CD14-positive monocyte (primary cell): ENCODE measurements around the gene PI4KA. TPM values are rescaled to one million over a fixed set of nuclear protein-coding genes. Genes with fewer than 3 reads are reported as not detected.

Source experiments
- DNase-seq, 3 donors: peaks; one replicate each; pipeline ENCODE4 v3.0.0-alpha.2; 2011 to 2022
- H2AFZ ChIP-seq: 2 replicates; pipeline ENCODE4 v1.6.0; 2012; ENCODE audit warnings: mild to moderate bottlenecking, low read depth, low read length, inconsistent platforms; ENCODE audit not compliant: insufficient read depth, poor library complexity, severe bottlenecking
- H3K27ac ChIP-seq, 2 donors: 1 replicate in 1 of 2; 2 replicates in 1 of 2; pipeline ENCODE4 v1.5.1; 2012 to 2013; ENCODE audit warnings: low read length in 2 of 2, control low read depth in 1 of 2, inconsistent platforms in 1 of 2, low read depth in 1 of 2, mild to moderate bottlenecking in 1 of 2
- H3K27me3 ChIP-seq, 2 donors: one replicate each; pipeline versions ENCODE4 v1.6.0 to v1.6.1; 2011 to 2013; ENCODE audit warnings: low read length in 2 of 2; ENCODE audit not compliant: control insufficient read depth in 2 of 2, insufficient read depth in 2 of 2
- H3K36me3 ChIP-seq, 2 donors: replicated peaks in 1 of 2; 1 replicate in 1 of 2; 2 replicates in 1 of 2; pipeline versions ENCODE4 v1.5.1 to v1.6.1; 2012 to 2013; ENCODE audit warnings: low read length in 2 of 2, control low read depth in 1 of 2, inconsistent platforms in 1 of 2, mild to moderate bottlenecking in 1 of 2; ENCODE audit not compliant: insufficient read depth in 2 of 2, control insufficient read depth in 1 of 2
- H3K4me1 ChIP-seq, 2 donors: 1 replicate in 1 of 2; 2 replicates in 1 of 2; pipeline versions ENCODE4 v1.5.1 to v1.6.1; 2012 to 2013; ENCODE audit warnings: low read length in 2 of 2, control low read depth in 1 of 2, inconsistent platforms in 1 of 2, mild to moderate bottlenecking in 1 of 2, moderate library complexity in 1 of 2; ENCODE audit not compliant: insufficient read depth in 2 of 2, control insufficient read depth in 1 of 2
- H3K4me2 ChIP-seq: replicated peaks from 2 replicates; pipeline ENCODE3; 2012; ENCODE audit warnings: low read length, moderate library complexity, mild to moderate bottlenecking; ENCODE audit not compliant: poor library complexity, severe bottlenecking; ENCODE audit errors: extremely low read depth
- H3K4me3 ChIP-seq, 3 experiments: fragments of 200-600 bp in 1 of 3; sonication (generic) in 1 of 3; replicated peaks in 1 of 3; 1 replicate in 2 of 3; 2 replicates in 1 of 3; pipeline ENCODE4 v1.5.1; 2011 to 2013; ENCODE audit warnings: low read length in 3 of 3, mild to moderate bottlenecking in 3 of 3, control low read depth in 2 of 3, low read depth in 2 of 3, inconsistent platforms in 1 of 3, moderate library complexity in 1 of 3
- H3K79me2 ChIP-seq: 2 replicates; pipeline ENCODE4 v1.6.0; 2012; ENCODE audit warnings: mild to moderate bottlenecking, control low read depth, inconsistent platforms, low read length, moderate library complexity; ENCODE audit not compliant: insufficient read depth
- H3K9ac ChIP-seq: 2 replicates; pipeline ENCODE4 v1.6.0; 2017; ENCODE audit warnings: low read length, mild to moderate bottlenecking; ENCODE audit not compliant: insufficient read depth, poor library complexity, severe bottlenecking
- H3K9me3 ChIP-seq, 2 donors: replicated peaks in 1 of 2; 1 replicate in 1 of 2; 2 replicates in 1 of 2; pipeline versions ENCODE4 v1.5.1 to v1.6.1; 2012 to 2013; ENCODE audit warnings: low read length in 2 of 2, control low read depth in 1 of 2; ENCODE audit not compliant: control insufficient read depth in 1 of 2, insufficient read depth in 1 of 2
- H4K20me1 ChIP-seq: 2 replicates; pipeline ENCODE4 v1.6.0; 2012; ENCODE audit warnings: mild to moderate bottlenecking, low read length, control low read depth, moderate library complexity; ENCODE audit not compliant: insufficient read depth
- H3K27ac Mint-ChIP-seq, 7 donors: one replicate each; pipeline ENCODE4 v1.8.0; 2020; ENCODE audit warnings: mild to moderate bottlenecking in 7 of 7, mixed read lengths in 7 of 7, moderate library complexity in 6 of 7, inconsistent platforms in 2 of 7
- H3K27me3 Mint-ChIP-seq, 3 donors: one replicate each; pipeline ENCODE4 v1.8.0; 2021 to 2022; ENCODE audit warnings: low read depth in 3 of 3, mild to moderate bottlenecking in 3 of 3, mixed read lengths in 3 of 3, moderate library complexity in 3 of 3, inconsistent platforms in 1 of 3
- H3K36me3 Mint-ChIP-seq, 2 donors: one replicate each; pipeline ENCODE4 v1.8.0; 2020; ENCODE audit warnings: mixed read lengths in 2 of 2, inconsistent platforms in 1 of 2, mild to moderate bottlenecking in 1 of 2
- H3K4me1 Mint-ChIP-seq: one replicate; pipeline ENCODE4 v1.8.0; 2020; ENCODE audit warnings: mild to moderate bottlenecking, mixed read lengths
- H3K4me3 Mint-ChIP-seq, 2 donors: one replicate each; pipeline ENCODE4 v1.8.0; 2020; ENCODE audit warnings: mild to moderate bottlenecking in 2 of 2, mixed read lengths in 2 of 2, moderate library complexity in 1 of 2
- H3K9me3 Mint-ChIP-seq, 7 donors: one replicate each; pipeline ENCODE4 v1.8.0; 2020 to 2022; ENCODE audit warnings: mixed read lengths in 7 of 7, mild to moderate bottlenecking in 6 of 7, moderate library complexity in 6 of 7, inconsistent platforms in 2 of 7
- CTCF ChIP-seq: fragments of 200-600 bp; IDR thresholded peaks from one replicate; pipeline ENCODE4 v1.8.0; 2022; ENCODE audit warnings: antibody characterized with exemption, mild to moderate bottlenecking
- WGBS: methylation state at CpG from one replicate; pipeline ENCODE4 v1.1.5; 2013; ENCODE audit warnings: missing lambda C conversion rate; ENCODE audit not compliant: insufficient coverage; 5-methylcytosine and 5-hydroxymethylcytosine counted together
- intact Hi-C, 2 donors: fragments of 100-400 bp; cut with micrococcal nuclease; formaldehyde crosslinking; loops; one replicate each; pipeline versions ENCODE4 v1.15.0 to v1.15.1; 2023
- polyA plus RNA-seq, 3 donors: library from polyadenylated mRNA; depleted of rRNA in 1 of 3; unstranded in 2 of 3; stranded (reverse) in 1 of 3; fragments of 300-500 nt in 2 of 3; fragments of >200 nt in 1 of 3; fragmentation: Illumina TruSeq in 2 of 3; gene quantifications; 1 replicate in 2 of 3; 2 replicates in 1 of 3; pipeline ENCODE4 v1.2.3, GENCODE V29; 2012 to 2021

Gene PI4KA
- polyA plus RNA-seq, 3 donors: 22.8 to 74.4 (median 38.2) TPM

- Histone ChIP-seq H3K79me2 (no peaks in the 10 kb centered on the region), H3K9me3 (no peaks in the 10 kb centered on the region), H3K4me1 (peaks cover 0 to 5% of the 10 kb centered on the region in 2 donors), H3K9ac (no peak overlapping the region), H3K36me3 (peaks cover 55 to 87% of the 10 kb centered on the region in 2 donors), H3K4me3 (no peak overlapping the region), H2AFZ (no peak overlapping the region), H3K27me3 (no peaks in the 10 kb centered on the region), H3K4me2 (no peak overlapping the region), H4K20me1 (peaks cover 9% of the 10 kb centered on the region), H3K27ac (no peak overlapping the region)
- 94% methylated on average over 9 of the region's 10 CpGs for WGBS
- no peaks in the 10 kb centered on the region for H3K9me3 Mint-ChIP-seq
- peaks cover 68 to 83% of the 10 kb centered on the region in 2 donors for H3K36me3 Mint-ChIP-seq
- intact Hi-C loops: no loop called here
- H3K27me3 Mint-ChIP-seq: peaks cover 0 to 2% (median 0%) of the 10 kb centered on the region in 3 donors
- no peak overlapping the region for H3K27ac Mint-ChIP-seq
- no peak for TF ChIP-seq CTCF
- no peak overlapping the region for H3K4me3 Mint-ChIP-seq
- no peak for DNase-seq
- peaks cover 5% of the 10 kb centered on the region for H3K4me1 Mint-ChIP-seq
These were observed 72.1 kb downstream of the PI4KA start for GRCh38 chr22:20786536-20786979.

GRCh38 chr22:20786048-20786447 is 72.6 kb downstream of the PI4KA start:
- 95% methylated on average over 6 of the region's 8 CpGs for WGBS
- peaks cover 0 to 5% of the 10 kb centered on the region in 2 donors for H3K4me1 ChIP-seq
- no peak overlapping the region for H3K9ac ChIP-seq
- no peak overlapping the region for H3K4me2 ChIP-seq
- no peak for DNase-seq
- H2AFZ ChIP-seq: no peak overlapping the region
- TF ChIP-seq CTCF: no peak
- H3K27me3 ChIP-seq: no peaks in the 10 kb centered on the region
- H3K9me3 ChIP-seq: no peaks in the 10 kb centered on the region
- peaks cover 51 to 87% of the 10 kb centered on the region in 2 donors for H3K36me3 ChIP-seq
- Mint-ChIP-seq H3K27me3 (peaks cover 0 to 2% (median 0%) of the 10 kb centered on the region in 3 donors), H3K36me3 (peaks cover 65 to 83% of the 10 kb centered on the region in 2 donors), H3K4me3 (no peak overlapping the region), H3K27ac (no peak overlapping the region), H3K9me3 (no peaks in the 10 kb centered on the region), H3K4me1 (peaks cover 5% of the 10 kb centered on the region)
- no peak overlapping the region for H3K27ac ChIP-seq
- peaks cover 9% of the 10 kb centered on the region for H4K20me1 ChIP-seq
- intact Hi-C loops: no loop called here
- H3K4me3 ChIP-seq: no peak overlapping the region
- no peaks in the 10 kb centered on the region for H3K79me2 ChIP-seq
